Common myeloid progenitor, CD34-positive (primary cell): ENCODE results near the gene TMEM225B.
A peak's percentile ranks its signal among the peaks of the same experiment; 100 is the strongest.
"Not testable (repeated sequence)": the region's sequence is repeated elsewhere in the genome, so short reads cannot be mapped to it uniquely, and the experiment has no call there.

ENCODE experiments used
- CTCF ChIA-PET: fragments of 350-600 bp; sonication (Branson Sonifier 250); formaldehyde crosslinking; loops from one replicate; lab custom pipeline; 2021; ENCODE audit warnings: antibody characterized with exemption; lab: Charles Lee
- POLR2A ChIA-PET: fragments of 350-600 bp; sonication (Branson Sonifier 250); formaldehyde crosslinking; loops from one replicate; lab custom pipeline; 2021; ENCODE audit warnings: antibody characterized with exemption; lab: Charles Lee
- DNase-seq, 3 donors: peaks; one replicate each; pipeline versions ENCODE4 v3.0.0 to v3.0.0-alpha.2; 2013
- H3K27ac ChIP-seq, 2 experiments: 1 replicate in 1 of 2; 2 replicates in 1 of 2; pipeline ENCODE4 v1.7.0; 2013; ENCODE audit warnings: inconsistent platforms in 2 of 2, low read length in 2 of 2, mild to moderate bottlenecking in 2 of 2, low read depth in 1 of 2, moderate library complexity in 1 of 2; ENCODE audit not compliant: severe bottlenecking in 2 of 2, insufficient read depth in 1 of 2, poor library complexity in 1 of 2
- H3K27me3 ChIP-seq, 5 experiments: replicated peaks in 2 of 5; 1 replicate in 3 of 5; 2 replicates in 2 of 5; pipeline versions ENCODE4 v1.6.1 to v1.7.0; 2013; ENCODE audit warnings: low read length in 4 of 5, mild to moderate bottlenecking in 2 of 5, moderate library complexity in 2 of 5, inconsistent platforms in 1 of 5; ENCODE audit not compliant: insufficient read depth in 5 of 5, control insufficient read depth in 4 of 5
- H3K36me3 ChIP-seq, 4 experiments: 1 replicate in 2 of 4; 2 replicates in 2 of 4; pipeline versions ENCODE4 v1.6.1 to v1.7.0; 2013; ENCODE audit warnings: low read length in 3 of 4, control low read depth in 1 of 4, mild to moderate bottlenecking in 1 of 4; ENCODE audit not compliant: control insufficient read depth in 4 of 4, insufficient read depth in 4 of 4
- H3K4me1 ChIP-seq, 4 experiments: 1 replicate in 3 of 4; 2 replicates in 1 of 4; pipeline versions ENCODE4 v1.6.1 to v1.7.1; 2013; ENCODE audit warnings: low read length in 3 of 4, mild to moderate bottlenecking in 3 of 4, control low read depth in 1 of 4, inconsistent platforms in 1 of 4, moderate library complexity in 1 of 4; ENCODE audit not compliant: control insufficient read depth in 4 of 4, insufficient read depth in 4 of 4; ENCODE audit errors: control extremely low read depth in 1 of 4
- H3K4me3 ChIP-seq, 7 experiments: 1 replicate in 4 of 7; 2 replicates in 3 of 7; pipeline versions ENCODE4 v1.5.1 to v1.7.0; 2013; ENCODE audit warnings: mild to moderate bottlenecking in 7 of 7, low read length in 6 of 7, moderate library complexity in 6 of 7, inconsistent platforms in 2 of 7, low read depth in 2 of 7, control low read depth in 1 of 7; ENCODE audit not compliant: insufficient read depth in 4 of 7, control insufficient read depth in 1 of 7; ENCODE audit errors: extremely low read depth in 1 of 7
- H3K9me3 ChIP-seq, 5 experiments: 1 replicate in 4 of 5; 2 replicates in 1 of 5; pipeline versions ENCODE4 v1.6.1 to v1.7.1; 2013; ENCODE audit warnings: low read length in 4 of 5, mild to moderate bottlenecking in 2 of 5, inconsistent platforms in 1 of 5, low read depth in 1 of 5, moderate library complexity in 1 of 5; ENCODE audit not compliant: control insufficient read depth in 4 of 5, insufficient read depth in 2 of 5; ENCODE audit errors: control extremely low read depth in 1 of 5
- WGBS: methylation state at CpG from one replicate; pipeline ENCODE4 v1.1.5; 2013; ENCODE audit not compliant: insufficient coverage; 5-methylcytosine and 5-hydroxymethylcytosine counted together

TMEM225B gene

GRCh38 chr7:99628471-99629465, 30.7 kb downstream of the TMEM225B start:
- 93% methylated on average over 11 of the region's 14 CpGs for WGBS

GRCh38 chr7:99629643-99630042, 31.6 kb downstream of the TMEM225B start:
- Histone ChIP-seq H3K27me3 (no peaks in the 10 kb centered on the region), H3K9me3 (no peaks in the 10 kb centered on the region), H3K4me3 (no peak overlapping the region), H3K4me1 (no peaks in the 10 kb centered on the region), H3K36me3 (peaks cover 21 to 83% (median 60%) of the 10 kb centered on the region in 4 experiments), H3K27ac (no peak overlapping the region)
- WGBS, result 97% methylated on average over 20 of the region's 20 CpGs
- DNase-seq, result no peak
- POLR2A ChIA-PET, result no interaction called here
- CTCF ChIA-PET, result interaction anchor here (1.9 kb wide), 1 partner anchor 12 kb away, joined by 7 read pairs; the partner anchor contains the start of gene ZSCAN25

More at GRCh38 chr7:99628471-99629465, 30.7 kb downstream of the TMEM225B start:
- no peak for DNase-seq
- Histone ChIP-seq H3K4me3 (no peak overlapping the region), H3K9me3 (no peaks in the 10 kb centered on the region), H3K27me3 (no peaks in the 10 kb centered on the region), H3K4me1 (no peaks in the 10 kb centered on the region), H3K27ac (no peak overlapping the region), H3K36me3 (peaks cover 21 to 88% (median 64%) of the 10 kb centered on the region in 4 experiments)
- POLR2A ChIA-PET, result no interaction called here
- CTCF ChIA-PET, result interaction anchor here (1.9 kb wide), 1 partner anchor 11 kb away, joined by 7 read pairs; the partner anchor contains the start of gene ZSCAN25

GRCh38 chr7:99631295-99632109, 33.4 kb downstream of the TMEM225B start:
- ChIA-PET CTCF (interaction anchor here (1.4 kb wide), 1 partner anchor 13 kb away, joined by 5 read pairs; no protein-coding TSS in a partner anchor), POLR2A (interaction anchor here (0.7 kb wide), 1 partner anchor 208 kb away, joined by 4 read pairs; no protein-coding TSS in a partner anchor)
- 79% methylated on average over 7 of the region's 9 CpGs for WGBS
- Histone ChIP-seq H3K27ac (no peak overlapping the region), H3K4me1 (no peaks in the 10 kb centered on the region), H3K27me3 (no peaks in the 10 kb centered on the region), H3K9me3 (no peaks in the 10 kb centered on the region), H3K4me3 (no peak overlapping the region), H3K36me3 (peaks cover 15 to 64% (median 43%) of the 10 kb centered on the region in 4 experiments)
- DNase-seq, result peak in 2 of 3 donors; percentile 10 to 25

GRCh38 chr7:99637414-99637813, 39.3 kb downstream of the TMEM225B start:
- H3K4me1 ChIP-seq, H3K4me3 ChIP-seq, H3K9me3 ChIP-seq, H3K27ac ChIP-seq, DNase-seq, CTCF ChIA-PET, H3K27me3 ChIP-seq, POLR2A ChIA-PET: not testable (repeated sequence)
- WGBS, result 83% methylated on average over 1 of the region's 2 CpGs
- H3K36me3 ChIP-seq, result peaks cover 3 to 16% (median 9%) of the 10 kb centered on the region in 4 experiments

DNA sequence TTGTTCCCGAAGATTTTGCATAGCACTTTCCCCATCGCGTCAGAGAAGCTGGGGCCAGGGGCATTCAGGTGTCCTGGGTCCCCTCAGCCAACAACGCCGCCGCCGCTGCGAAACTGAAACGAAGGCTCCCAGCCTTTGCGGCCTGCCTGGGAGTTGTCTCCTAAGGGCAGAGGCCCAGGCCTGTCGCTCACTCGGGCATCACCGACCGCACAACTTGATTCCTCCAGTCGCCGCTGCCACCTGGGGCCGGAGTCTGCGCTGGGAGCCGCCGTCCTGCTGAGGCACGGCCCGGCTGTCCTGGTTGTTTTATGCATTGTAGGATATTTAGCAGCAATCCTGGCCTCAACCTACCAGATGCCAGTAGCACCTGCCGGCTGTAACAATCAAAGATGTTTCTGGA, 40.7 kb downstream of the TMEM225B start:
- ChIA-PET CTCF (interaction anchor here (0.5 kb wide), 1 partner anchor 322 kb away, joined by 4 read pairs; no protein-coding TSS in a partner anchor), POLR2A (no interaction called here)

GRCh38 chr7:99639267-99639666, 41.2 kb downstream of the TMEM225B start:
- H3K4me3 ChIP-seq, result no peak overlapping the region
- H3K9me3 ChIP-seq, result no peaks in the 10 kb centered on the region
- ChIA-PET CTCF (interaction anchor here (0.5 kb wide), 1 partner anchor 323 kb away, joined by 4 read pairs; no protein-coding TSS in a partner anchor), POLR2A (no interaction called here)
- no peak overlapping the region for H3K27ac ChIP-seq
- H3K36me3 ChIP-seq, result peaks cover 3 to 9% (median 6%) of the 10 kb centered on the region in 4 experiments
- DNase-seq, result no peak
- H3K4me1 ChIP-seq, result no peaks in the 10 kb centered on the region
- no peaks in the 10 kb centered on the region for H3K27me3 ChIP-seq

More for the DNA sequence above, 40.7 kb downstream of the TMEM225B start:
- WGBS, result 99% methylated on average over 18 of the region's 23 CpGs
- Histone ChIP-seq H3K4me3 (no peak overlapping the region), H3K27ac (no peak overlapping the region), H3K36me3 (peaks cover 3 to 10% (median 8%) of the 10 kb centered on the region in 4 experiments), H3K4me1 (no peaks in the 10 kb centered on the region), H3K9me3 (no peaks in the 10 kb centered on the region), H3K27me3 (no peaks in the 10 kb centered on the region)
- DNase-seq, result no peak
